H1 (cell line): Measurements from ENCODE around the gene CCDC197. TPM values are rescaled to one million over a fixed set of nuclear protein-coding genes. Genes with fewer than 3 reads are reported as not detected.

ENCODE experiments used
- CTCF ChIA-PET: fragments of 300-600 bp; sonication (Branson Sonifier 250); formaldehyde crosslinking; loops from one replicate; lab custom pipeline; 2021; ENCODE audit not compliant: partially characterized antibody; lab: Charles Lee
- POLR2A ChIA-PET: fragments of 300-600 bp; sonication (Branson Sonifier 250); formaldehyde crosslinking; loops from one replicate; lab custom pipeline; 2021; ENCODE audit warnings: inconsistent platforms; ENCODE audit not compliant: partially characterized antibody; lab: Charles Lee
- DNase-seq, 2 experiments: peaks; one replicate each; pipeline versions ENCODE4 v3.0.0 to v3.0.0-alpha.2; 2010 to 2022; ENCODE audit warnings: low spot score in 2 of 2, low read depth in 1 of 2, mixed read lengths in 1 of 2
- FAIRE-seq: peaks from 2 replicates; lab custom pipeline; 2011; peaks lifted over from hg19 to GRCh38; lab: Jason Lieb, UNC
- H2AFZ ChIP-seq: 2 replicates; pipeline ENCODE4 v1.8.1; 2012; ENCODE audit warnings: low read length, inconsistent platforms
- H2AK5ac ChIP-seq: 2 replicates; pipeline ENCODE4 v1.6.1; 2013; ENCODE audit warnings: low read depth, low read length
- H2BK120ac ChIP-seq: replicated peaks from 2 replicates; pipeline ENCODE3; 2013; ENCODE audit warnings: low read depth, low read length, inconsistent platforms
- H2BK12ac ChIP-seq: 2 replicates; pipeline ENCODE4 v1.6.1; 2013; ENCODE audit warnings: low read depth, low read length
- H2BK15ac ChIP-seq: 2 replicates; pipeline ENCODE4 v1.6.1; 2013; ENCODE audit warnings: low read length
- H2BK20ac ChIP-seq: 2 replicates; pipeline ENCODE4 v1.6.1; 2013; ENCODE audit warnings: low read length
- H2BK5ac ChIP-seq: 2 replicates; pipeline ENCODE4 v1.6.1; 2013; ENCODE audit warnings: low read depth, low read length
- H3K14ac ChIP-seq: 2 replicates; pipeline ENCODE4 v1.6.1; 2013; ENCODE audit warnings: inconsistent platforms; ENCODE audit not compliant: insufficient read length
- H3K18ac ChIP-seq: 2 replicates; pipeline ENCODE4 v1.6.1; 2013; ENCODE audit warnings: low read length; ENCODE audit errors: extremely low read depth
- H3K23ac ChIP-seq: 2 replicates; pipeline ENCODE4 v1.6.1; 2013; ENCODE audit warnings: inconsistent platforms; ENCODE audit not compliant: insufficient read length
- H3K23me2 ChIP-seq: 2 replicates; pipeline ENCODE4 v1.6.1; 2013; ENCODE audit warnings: low read depth, low read length
- H3K27ac ChIP-seq: 2 replicates; pipeline ENCODE4 v1.6.1; 2011; ENCODE audit warnings: low read depth, low read length, inconsistent platforms
- H3K27me3 ChIP-seq, 4 experiments: replicated peaks in 1 of 4; 1 replicate in 1 of 4; 2 replicates in 3 of 4; pipeline versions ENCODE4 v1.6.1 to v1.8.1; 2011 to 2013; ENCODE audit warnings: low read length in 3 of 4, mild to moderate bottlenecking in 3 of 4, inconsistent platforms in 2 of 4, mixed read lengths in 2 of 4, moderate library complexity in 1 of 4; ENCODE audit not compliant: control insufficient read depth in 3 of 4, insufficient read depth in 3 of 4; ENCODE audit errors: extremely low read depth in 1 of 4
- H3K36me3 ChIP-seq, 4 experiments: 2 replicates each; pipeline versions ENCODE4 v1.6.1 to v1.8.1; 2011 to 2013; ENCODE audit warnings: mild to moderate bottlenecking in 4 of 4, low read length in 3 of 4, moderate library complexity in 2 of 4, control low read depth in 1 of 4, inconsistent platforms in 1 of 4; ENCODE audit not compliant: insufficient read depth in 4 of 4, control insufficient read depth in 2 of 4
- H3K4ac ChIP-seq: replicated peaks from 2 replicates; pipeline ENCODE3; 2013; ENCODE audit warnings: low read length, low read depth, mixed read lengths, inconsistent platforms; ENCODE audit not compliant: insufficient read length
- H3K4me1 ChIP-seq, 4 experiments: replicated peaks in 1 of 4; 1 replicate in 1 of 4; 2 replicates in 3 of 4; pipeline versions ENCODE4 v1.6.1 to v1.8.1; 2011 to 2013; ENCODE audit warnings: low read length in 3 of 4, inconsistent platforms in 2 of 4, mixed read lengths in 1 of 4; ENCODE audit not compliant: insufficient read depth in 4 of 4, control insufficient read depth in 3 of 4
- H3K4me2 ChIP-seq, 2 experiments: 2 replicates each; pipeline versions ENCODE4 v1.6.1 to v1.8.1; 2011 to 2013; ENCODE audit warnings: low read depth in 2 of 2, low read length in 2 of 2, control low read depth in 1 of 2, inconsistent platforms in 1 of 2, mild to moderate bottlenecking in 1 of 2; ENCODE audit not compliant: insufficient read depth in 1 of 2
- H3K4me3 ChIP-seq, 4 experiments: fragments of 200-600, 300-600 bp in 1 of 4; sonication (generic), shearing (Covaris generic), sonication (Bioruptor Twin) in 1 of 4; 2 replicates each; pipeline versions ENCODE4 v1.5.1 to v1.8.1; 2011 to 2016; ENCODE audit warnings: low read length in 4 of 4, low read depth in 3 of 4, control low read depth in 2 of 4, inconsistent platforms in 2 of 4, mild to moderate bottlenecking in 2 of 4, mixed read lengths in 1 of 4, moderate library complexity in 1 of 4; ENCODE audit not compliant: insufficient read depth in 2 of 4; ENCODE audit errors: extremely low read depth in 1 of 4
- H3K56ac ChIP-seq: replicated peaks from 2 replicates; pipeline ENCODE3; 2013; ENCODE audit warnings: low read depth, mild to moderate bottlenecking, mixed read lengths, low read length, inconsistent platforms; ENCODE audit not compliant: insufficient read length
- H3K79me1 ChIP-seq: 2 replicates; pipeline ENCODE4 v1.6.1; 2013; ENCODE audit warnings: low read depth, low read length, control low read depth
- H3K79me2 ChIP-seq, 2 experiments: 2 replicates each; pipeline versions ENCODE4 v1.6.1 to v1.8.1; 2012 to 2013; ENCODE audit warnings: low read length in 2 of 2, mild to moderate bottlenecking in 2 of 2, inconsistent platforms in 1 of 2; ENCODE audit not compliant: insufficient read depth in 2 of 2, control insufficient read depth in 1 of 2
- H3K9ac ChIP-seq, 4 experiments: replicated peaks in 1 of 4; 1 replicate in 1 of 4; 2 replicates in 3 of 4; pipeline versions ENCODE4 v1.6.1 to v1.8.1; 2011 to 2013; ENCODE audit warnings: low read depth in 3 of 4, low read length in 3 of 4, control low read depth in 2 of 4, mild to moderate bottlenecking in 2 of 4, moderate library complexity in 2 of 4, inconsistent platforms in 1 of 4; ENCODE audit errors: extremely low read depth in 1 of 4
- H3K9me3 ChIP-seq, 2 experiments: 2 replicates each; pipeline versions ENCODE4 v1.6.1 to v1.8.1; 2012 to 2013; ENCODE audit warnings: mild to moderate bottlenecking in 2 of 2, moderate library complexity in 2 of 2, control low read depth in 1 of 2, inconsistent platforms in 1 of 2, low read depth in 1 of 2, low read length in 1 of 2, mixed read lengths in 1 of 2; ENCODE audit not compliant: insufficient read depth in 2 of 2
- H4K20me1 ChIP-seq, 2 experiments: replicated peaks in 1 of 2; 2 replicates each; pipeline versions ENCODE3 to v1.8.1; 2011 to 2013; ENCODE audit warnings: inconsistent platforms in 2 of 2, low read length in 2 of 2, mild to moderate bottlenecking in 1 of 2; ENCODE audit not compliant: insufficient read depth in 2 of 2, control insufficient read depth in 1 of 2
- H4K5ac ChIP-seq: 2 replicates; pipeline ENCODE4 v1.6.1; 2013; ENCODE audit warnings: low read length, low read depth, mixed read lengths, inconsistent platforms; ENCODE audit not compliant: insufficient read length
- H4K8ac ChIP-seq: 2 replicates; pipeline ENCODE4 v1.8.0; 2013; ENCODE audit warnings: mild to moderate bottlenecking, moderate library complexity, low read length, inconsistent platforms; ENCODE audit not compliant: insufficient read depth; ENCODE audit errors: extremely low read depth
- H4K91ac ChIP-seq: replicated peaks from 2 replicates; pipeline ENCODE3; 2013; ENCODE audit warnings: low read length, mixed read lengths, inconsistent platforms; ENCODE audit not compliant: insufficient read length
- ATF2 ChIP-seq: IDR thresholded peaks from 2 replicates; pipeline ENCODE4 v1.6.1; 2012; ENCODE audit warnings: low read length, inconsistent platforms
- CEBPB ChIP-seq: IDR thresholded peaks from 2 replicates; pipeline ENCODE4 v1.6.1; 2012; ENCODE audit warnings: low read depth, low read length
- HDAC6 ChIP-seq: IDR thresholded peaks from one replicate; pipeline ENCODE4 v1.7.1; 2012; ENCODE audit warnings: low read depth, mild to moderate bottlenecking, inconsistent platforms, low read length, moderate library complexity
- JUN ChIP-seq: IDR thresholded peaks from 2 replicates; pipeline ENCODE4 v1.6.1; 2011; ENCODE audit warnings: low read depth, mild to moderate bottlenecking, improper control_type of control experiment, low read length
- KDM4A ChIP-seq: IDR thresholded peaks from one replicate; pipeline ENCODE4 v1.7.1; 2012; ENCODE audit warnings: low read depth, mild to moderate bottlenecking, moderate library complexity, low read length, inconsistent platforms; ENCODE audit not compliant: severe bottlenecking
- POLR2A ChIP-seq, 2 experiments: IDR thresholded peaks; 1 replicate in 1 of 2; 2 replicates in 1 of 2; pipeline ENCODE4 v1.6.1; 2011; ENCODE audit warnings: low read depth in 2 of 2, low read length in 2 of 2, mild to moderate bottlenecking in 2 of 2; ENCODE audit errors: control extremely low read depth in 1 of 2
- POLR2AphosphoS5 ChIP-seq: IDR thresholded peaks from 2 replicates; pipeline ENCODE4 v1.6.1; 2011; ENCODE audit warnings: low read depth, low read length
- SIN3A ChIP-seq, 2 experiments: IDR thresholded peaks in 1 of 2; conservative IDR thresholded peaks in 1 of 2; 2 replicates each; pipeline ENCODE4 v1.6.1; 2011 to 2012; ENCODE audit warnings: low read length in 2 of 2, improper control_type of control experiment in 1 of 2, low read depth in 1 of 2, mild to moderate bottlenecking in 1 of 2
- SIRT6 ChIP-seq: IDR thresholded peaks from one replicate; pipeline ENCODE4 v1.7.1; 2012; ENCODE audit warnings: low read length, inconsistent platforms
- TEAD4 ChIP-seq: IDR thresholded peaks from 2 replicates; pipeline ENCODE4 v1.6.1; 2012; ENCODE audit warnings: low read depth, low read length, inconsistent platforms, mixed read lengths
- ZNF274 ChIP-seq: IDR thresholded peaks from 2 replicates; pipeline ENCODE4 v1.7.0; 2012; ENCODE audit warnings: low read length, borderline replicate concordance; ENCODE audit errors: extremely low read depth
- WGBS, 2 experiments: shearing (Covaris generic) in 1 of 2; methylation state at CpG; one replicate each; pipeline versions ENCODE4 v1.1.6 to v1.1.7; 2013 to 2015; ENCODE audit warnings: low lambda C conversion rate in 2 of 2, mixed read lengths in 2 of 2, inconsistent platforms in 1 of 2, low coverage in 1 of 2, missing lambda C conversion rate in 1 of 2; ENCODE audit not compliant: insufficient replicate concordance in 2 of 2, insufficient coverage in 1 of 2, insufficient read length in 1 of 2; ENCODE audit errors: extremely low coverage in 1 of 2, missing lambda C conversion rate in 1 of 2; 5-methylcytosine and 5-hydroxymethylcytosine counted together
- polyA plus RNA-seq, 7 experiments: library from polyadenylated mRNA; depleted of rRNA in 3 of 7; stranded (reverse) in 5 of 7; unstranded in 2 of 7; fragments of >200 nt in 5 of 7; fragments of 200-250 nt in 2 of 7; gene quantifications; 1 replicate in 5 of 7; 2 replicates in 1 of 7; 4 replicates in 1 of 7; pipeline versions ENCODE4 v1.2.1 to v1.2.3, GENCODE V29; 2011 to 2013; ENCODE audit warnings: missing spikeins in 2 of 7, mixed read lengths in 2 of 7
- total RNA-seq: library from RNA; stranded (reverse); fragmentation: NEBNext Ultra II Directional; extraction: Animal tissue kit (Norgen Biotek cat#: 25700); gene quantifications from 2 replicates; pipeline ENCODE4 v1.2.1, GENCODE V29; 2021
- TF ChIP-seq, protein P1 (sequence below): IDR thresholded peaks from 2 replicates; pipeline ENCODE4 v1.6.1; 2011; ENCODE audit warnings: low read length, improper control_type of control experiment

The CCDC197 gene
- total and polyA plus RNA-seq, 2 of the 8 experiments (the other 6 are each of a cell fraction or from before 2014, with no cell fraction given): not detected

- H3K4me2 ChIP-seq: no peak overlapping the region
- H4K20me1 ChIP-seq: no peaks in the 10 kb centered on the region
- H2AK5ac ChIP-seq: no peak overlapping the region
- H4K5ac ChIP-seq: no peak overlapping the region
- no peak overlapping the region for H3K56ac ChIP-seq
- H2BK20ac ChIP-seq: no peak overlapping the region
- DNase-seq (no peak), FAIRE-seq (no peak)
- CTCF ChIA-PET: interaction anchor here (1.2 to 2.8 kb wide), 7 partner anchors 11 to 126 kb away, joined by 3 to 16 read pairs (median 4); partner anchors contain the start of gene OTUB2
- H3K27ac ChIP-seq: no peak overlapping the region
- H4K8ac ChIP-seq: no peak overlapping the region
- no peak overlapping the region for H2BK12ac ChIP-seq
- no peaks in the 10 kb centered on the region for H3K9me3 ChIP-seq
- no peak overlapping the region for H2BK15ac ChIP-seq
- H3K36me3 ChIP-seq: no peaks in the 10 kb centered on the region
- no peak overlapping the region for H3K4me3 ChIP-seq
- POLR2A ChIA-PET: interaction anchor here (1.1 kb wide), 1 partner anchor 11 kb away, joined by 5 read pairs; no protein-coding TSS in a partner anchor
- no peaks in the 10 kb centered on the region for H3K23me2 ChIP-seq
- no peak overlapping the region for H2AFZ ChIP-seq
- no peak overlapping the region for H3K9ac ChIP-seq
- H2BK120ac ChIP-seq: no peak overlapping the region
- H3K18ac ChIP-seq: no peak overlapping the region
- no peak overlapping the region for H2BK5ac ChIP-seq
- no peak overlapping the region for H4K91ac ChIP-seq
- H3K4ac ChIP-seq: no peak overlapping the region
- no peaks in the 10 kb centered on the region for H3K79me1 ChIP-seq
- no peaks in the 10 kb centered on the region for H3K79me2 ChIP-seq
- WGBS, 2 experiments: 93% methylated on average over 6 of the region's 6 CpGs; no CpG with 5 or more reads in 1 of the 2 experiments
- TF ChIP-seq TEAD4 (no peak), CEBPB (no peak), SIN3A (conservative IDR thresholded peaks at IDR 0.05 in 1 of 2, IDR thresholded peaks at IDR 0.05 in 1 of 2; ENCODE audit: low read depth in 1 of 2, low read length in 2 of 2) (no peak), HDAC6 (no peak), ATF2 (no peak), ZNF274 (no peak), POLR2A (IDR thresholded peaks at IDR 0.05; ENCODE audit: control extremely low read depth in 1 of 2, low read depth in 2 of 2, low read length in 2 of 2) (no peak), POLR2AphosphoS5 (no peak), JUN (no peak), KDM4A (no peak), SIRT6 (no peak)
- TF ChIP-seq, protein P1, sequence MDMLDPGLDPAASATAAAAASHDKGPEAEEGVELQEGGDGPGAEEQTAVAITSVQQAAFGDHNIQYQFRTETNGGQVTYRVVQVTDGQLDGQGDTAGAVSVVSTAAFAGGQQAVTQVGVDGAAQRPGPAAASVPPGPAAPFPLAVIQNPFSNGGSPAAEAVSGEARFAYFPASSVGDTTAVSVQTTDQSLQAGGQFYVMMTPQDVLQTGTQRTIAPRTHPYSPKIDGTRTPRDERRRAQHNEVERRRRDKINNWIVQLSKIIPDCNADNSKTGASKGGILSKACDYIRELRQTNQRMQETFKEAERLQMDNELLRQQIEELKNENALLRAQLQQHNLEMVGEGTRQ: no peak
- H3K27me3 ChIP-seq: peaks cover 0 to 2% (median 0%) of the 10 kb centered on the region in 4 experiments; a peak in 1 of 7 replicates
- H3K14ac ChIP-seq: no peak overlapping the region
- H3K23ac ChIP-seq: no peak overlapping the region
- no peaks in the 10 kb centered on the region; a peak in 1 of 7 replicates for H3K4me1 ChIP-seq
Observed at GRCh38 chr14:94010625-94011024, 13.5 kb downstream of the CCDC197 start.
